Measurements from ENCODE around the gene COQ2.
"Not testable (repeated sequence)": the region's sequence is repeated elsewhere in the genome, so short reads cannot be mapped to it uniquely, and the experiment has no call there.

The COQ2 gene

DNA sequence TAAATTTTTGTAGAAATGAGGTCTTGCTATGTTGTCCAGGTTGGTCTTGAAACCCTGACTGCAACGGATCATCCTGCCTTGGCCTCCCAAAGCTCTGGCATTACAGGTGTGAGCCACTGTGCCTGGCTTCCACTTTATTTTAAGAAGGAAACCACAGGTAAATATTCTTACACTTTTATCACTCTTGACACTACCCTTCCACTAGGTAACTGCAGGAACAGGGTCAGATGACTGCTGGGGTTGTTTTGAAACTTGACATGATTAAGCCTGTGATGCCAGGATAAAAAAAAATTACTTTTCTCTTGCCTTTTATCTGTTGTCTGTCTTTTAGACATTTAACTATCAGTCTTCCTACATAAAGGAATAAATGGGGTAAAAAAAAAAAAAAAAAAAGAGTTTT, 43.5 kb downstream of the COQ2 start:
- no peak for DNase-seq

DNA sequence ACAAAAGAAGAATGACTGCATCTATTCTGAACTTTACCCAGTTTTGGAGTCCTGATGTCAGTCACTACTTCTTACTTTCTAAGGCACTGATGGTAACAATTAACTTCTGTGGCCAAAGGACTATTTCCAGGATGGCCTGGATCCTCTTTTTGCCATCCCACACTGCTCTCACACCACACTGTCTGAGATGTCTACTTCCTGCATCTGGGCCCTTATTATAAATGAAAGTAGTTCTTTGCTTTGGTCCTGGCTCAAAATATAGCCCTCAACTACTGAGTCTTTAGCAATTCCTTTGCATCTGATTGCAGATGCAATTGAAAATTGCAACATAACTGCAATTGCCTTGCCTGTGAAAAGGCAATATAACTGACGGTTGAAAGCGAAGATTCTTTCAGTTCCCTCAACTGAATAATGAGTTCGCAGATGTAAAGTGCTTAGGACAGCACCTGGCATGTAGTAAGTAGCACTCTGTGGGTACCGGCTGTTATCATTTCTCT, 44.2 kb downstream of the COQ2 start:
- no peak for DNase-seq

DNA sequence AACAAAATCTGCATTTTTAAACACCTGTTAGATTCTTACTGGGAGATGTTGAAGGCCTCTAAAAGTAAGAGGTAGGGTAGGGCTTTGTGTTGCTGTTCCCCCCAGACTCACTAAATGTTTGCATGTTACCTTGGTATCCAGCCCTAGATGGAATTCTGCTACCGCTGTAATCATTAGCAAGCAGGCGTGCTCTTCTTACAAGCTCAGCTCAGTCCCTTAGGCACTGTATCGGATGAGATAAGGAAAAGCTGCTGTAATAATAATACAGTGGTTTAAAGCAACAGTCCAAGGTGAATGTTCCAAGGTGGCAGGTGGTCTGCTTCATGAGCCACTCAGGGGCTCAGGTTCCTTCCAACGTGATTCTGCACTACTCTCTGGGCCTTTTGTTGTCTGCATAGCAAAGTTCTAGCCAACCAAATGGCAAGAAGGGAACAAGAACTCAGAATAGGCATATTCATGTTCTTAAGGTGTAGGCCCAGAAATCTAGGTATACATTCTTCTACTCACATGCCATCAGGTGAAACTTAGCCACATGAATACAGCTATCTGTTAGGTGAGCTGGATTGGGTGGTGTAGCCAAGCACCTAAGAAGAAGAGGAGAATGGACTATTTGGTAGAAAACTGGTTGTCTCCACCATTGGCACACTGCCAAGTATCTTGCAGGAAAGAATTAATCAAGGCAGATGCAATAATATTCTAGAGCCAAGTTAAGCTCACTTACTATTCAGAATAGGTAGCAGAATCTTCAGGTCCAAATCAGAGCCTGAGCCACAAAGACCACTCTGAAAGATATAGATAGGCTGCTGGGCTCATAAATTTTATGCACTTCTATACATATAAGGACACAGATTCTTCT, 46.0 kb downstream of the COQ2 start:
- no peak for DNase-seq

DNA sequence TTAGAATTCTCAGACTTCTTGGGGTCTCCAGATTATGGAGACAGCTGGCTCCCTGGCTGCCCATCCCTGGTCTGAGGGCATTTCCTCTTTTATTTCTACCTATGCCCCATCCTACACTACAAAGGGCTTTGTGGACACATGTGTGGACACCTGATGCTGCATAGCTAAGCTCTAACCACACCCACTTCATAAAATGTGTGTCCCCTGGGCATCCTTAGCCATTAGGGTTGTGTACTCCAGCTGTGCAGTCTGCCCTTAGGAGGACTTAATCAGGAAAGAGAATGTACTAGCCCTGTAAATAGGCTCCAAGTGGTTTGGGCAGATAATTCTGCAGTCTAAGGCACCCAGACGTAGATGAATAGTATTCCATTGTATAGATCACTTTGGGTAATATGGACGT, 47.0 kb downstream of the COQ2 start:
- DNase-seq: no peak

DNA sequence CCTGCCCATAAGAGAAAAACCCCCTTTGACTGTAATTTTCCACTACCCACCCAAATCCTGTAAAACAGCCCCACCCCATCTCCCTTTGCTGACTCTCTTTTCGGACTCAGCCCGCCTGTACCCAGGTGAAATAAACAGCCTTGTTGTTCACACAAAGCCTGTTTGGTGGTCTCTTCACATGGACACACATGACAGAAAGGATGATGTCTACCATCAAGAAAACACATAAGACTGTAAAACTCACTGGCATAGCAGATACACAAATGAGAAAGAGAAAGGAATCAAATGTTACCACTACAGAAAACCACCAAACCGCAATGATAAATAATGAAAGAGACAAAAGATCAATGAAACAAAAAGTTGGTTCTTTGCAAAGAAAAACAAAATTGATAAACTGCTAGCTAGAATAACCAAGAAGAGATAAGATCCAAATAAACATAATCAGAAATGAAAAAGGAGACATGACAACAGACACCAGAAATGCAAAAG, 48.9 kb downstream of the COQ2 start:
- DNase-seq: not testable (repeated sequence)

DNA sequence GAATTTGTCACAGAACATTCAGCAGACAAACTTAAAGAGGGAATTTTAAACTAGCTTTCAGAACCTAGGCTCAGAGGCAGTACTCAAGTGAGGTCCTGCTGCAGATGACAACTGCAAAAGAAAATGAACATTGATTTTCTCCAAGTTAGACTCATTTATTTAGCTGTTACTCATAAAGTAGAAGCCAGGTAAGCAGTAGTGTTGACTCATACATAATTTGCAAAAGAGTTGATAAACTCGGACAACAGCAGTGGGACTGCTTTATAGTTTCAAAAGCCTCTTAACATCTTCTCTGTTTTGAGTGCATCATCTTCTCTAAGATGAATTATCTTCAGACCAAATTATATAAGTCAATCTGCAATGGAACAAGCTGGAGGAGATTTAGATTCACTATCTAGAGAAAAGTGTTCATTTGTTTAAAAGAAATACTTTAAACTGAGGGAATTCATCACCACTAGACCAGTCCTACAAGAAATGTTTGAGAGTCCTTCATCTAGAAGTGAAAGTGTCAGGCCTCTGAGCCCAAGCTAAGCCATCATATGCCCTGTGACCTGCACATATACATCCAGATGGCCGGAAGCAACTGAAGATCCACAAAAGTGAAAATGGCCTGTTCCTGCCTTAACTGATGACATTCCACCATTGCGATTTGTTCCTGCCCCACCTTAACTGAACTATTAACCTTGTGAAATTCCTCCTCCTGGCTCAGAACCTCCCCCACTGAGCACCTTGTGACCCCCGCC, 49.5 kb downstream of the COQ2 start:
- no peak for DNase-seq

DNA sequence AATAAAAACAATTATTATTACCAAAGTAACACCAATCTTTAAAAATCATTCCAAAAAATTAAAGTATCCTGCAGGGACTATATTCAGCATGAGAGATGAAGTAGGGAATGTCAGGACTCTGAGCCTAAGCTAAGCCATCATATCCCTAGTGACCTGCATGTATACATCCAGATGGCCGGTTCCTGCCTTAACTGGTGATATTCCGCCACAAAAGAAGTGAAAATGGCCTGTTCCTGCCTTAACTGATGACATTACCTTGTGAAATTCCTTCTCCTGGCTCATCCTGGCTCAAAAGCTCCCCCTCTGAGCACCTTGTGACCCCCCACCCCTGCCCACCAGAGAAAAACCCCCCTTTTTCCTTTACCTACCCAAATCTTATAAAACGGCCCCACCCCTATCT, 50.2 kb downstream of the COQ2 start:
- not testable (repeated sequence) for DNase-seq

DNA sequence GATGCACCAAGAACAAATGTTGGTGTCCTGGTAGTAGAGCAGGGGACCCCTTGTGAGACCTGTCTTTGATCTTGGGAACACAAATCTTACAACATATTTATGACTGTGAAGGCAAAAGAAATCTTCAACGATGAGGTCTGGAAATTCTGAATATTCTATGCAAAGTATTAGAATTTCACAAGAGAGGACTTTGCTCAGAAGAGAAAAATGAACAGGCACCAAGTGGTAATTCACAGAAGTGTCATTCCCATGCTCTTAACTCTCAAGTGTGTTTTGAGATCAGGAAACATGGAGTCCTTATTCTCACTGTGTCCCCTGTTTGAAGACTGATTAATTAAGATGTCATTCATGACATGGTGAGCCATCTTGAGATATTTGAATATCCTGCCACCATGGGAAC, 52.5 kb downstream of the COQ2 start:
- DNase-seq: no peak

DNA sequence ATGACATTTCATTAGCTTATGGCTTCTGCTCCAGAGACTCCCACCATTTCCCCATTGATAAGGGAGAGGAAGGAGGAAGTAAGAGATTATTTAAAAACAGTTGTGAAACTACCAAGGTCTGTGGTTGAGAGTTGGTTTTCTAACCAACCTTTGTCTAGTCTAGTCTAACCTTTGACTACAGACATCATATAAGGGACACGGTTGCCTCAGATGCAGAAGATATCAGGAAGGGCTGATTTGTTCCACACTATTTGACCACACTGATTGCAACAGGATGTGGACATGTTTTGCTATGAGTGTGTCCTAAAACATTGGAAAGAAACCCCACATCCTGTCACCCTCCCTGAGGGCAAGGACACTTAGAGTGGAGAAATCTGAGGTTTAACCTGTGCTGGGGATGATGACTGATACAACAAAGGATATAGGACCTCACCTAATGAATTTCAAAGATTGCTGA, 53.0 kb downstream of the COQ2 start:
- DNase-seq: no peak

DNA sequence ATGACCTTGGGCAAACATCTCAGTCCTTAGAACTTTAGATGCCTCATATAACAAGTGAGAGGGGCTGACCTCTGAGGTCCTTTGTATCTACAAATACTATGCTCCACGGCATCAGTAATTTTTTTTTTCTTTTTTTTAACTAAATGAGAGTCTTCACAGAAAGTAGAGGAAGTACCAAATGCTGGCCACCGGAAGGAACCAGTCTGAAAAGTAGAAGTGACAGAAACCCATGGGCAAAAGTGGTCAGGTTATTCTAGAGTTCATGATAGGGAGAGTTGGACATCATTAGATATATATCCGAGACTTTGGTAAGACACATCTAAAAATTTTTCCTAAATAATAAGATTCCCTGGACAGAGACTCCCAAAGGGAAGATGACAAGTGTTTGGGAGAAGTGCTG, 53.7 kb downstream of the COQ2 start:
- DNase-seq: no peak

DNA sequence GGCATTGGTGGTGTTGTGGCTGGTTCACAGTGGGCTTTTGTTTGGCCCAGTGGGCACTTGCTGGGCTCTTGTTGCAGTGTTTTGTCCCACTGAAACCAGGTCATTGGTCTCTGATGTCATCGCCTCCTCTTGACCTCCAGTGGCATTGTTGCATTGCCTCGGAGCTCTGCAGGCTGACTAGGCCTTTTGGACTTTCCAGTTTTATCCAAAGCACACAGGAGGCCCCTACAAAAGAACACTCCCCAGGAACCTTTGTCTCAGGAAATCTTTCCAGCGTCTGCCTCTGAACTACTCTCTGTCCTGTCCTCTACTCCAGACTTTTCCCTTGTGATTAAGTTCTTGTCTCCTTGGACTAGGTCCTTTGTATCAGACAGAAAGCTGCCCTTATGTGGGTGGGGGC, 54.8 kb downstream of the COQ2 start:
- no peak for DNase-seq

DNA sequence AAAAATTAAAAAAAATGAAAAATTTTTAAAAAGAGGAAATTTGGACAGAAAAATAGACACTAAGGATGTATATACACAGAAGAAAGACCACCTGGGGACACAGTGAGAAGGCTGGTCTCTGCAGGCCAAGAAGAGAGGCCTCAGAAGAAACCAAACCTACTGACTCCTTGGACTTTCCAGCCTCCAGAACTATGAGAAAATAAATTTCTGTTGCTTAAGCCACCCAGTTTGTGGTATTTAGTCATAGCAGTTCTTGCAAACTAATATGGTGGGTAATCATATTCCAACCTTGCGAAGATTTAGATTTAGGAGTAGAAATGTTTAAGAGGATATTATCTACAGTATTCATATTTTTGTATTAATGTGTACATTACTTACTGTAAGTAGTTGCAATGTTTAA, 56.4 kb downstream of the COQ2 start:
- DNase-seq: no peak

DNA sequence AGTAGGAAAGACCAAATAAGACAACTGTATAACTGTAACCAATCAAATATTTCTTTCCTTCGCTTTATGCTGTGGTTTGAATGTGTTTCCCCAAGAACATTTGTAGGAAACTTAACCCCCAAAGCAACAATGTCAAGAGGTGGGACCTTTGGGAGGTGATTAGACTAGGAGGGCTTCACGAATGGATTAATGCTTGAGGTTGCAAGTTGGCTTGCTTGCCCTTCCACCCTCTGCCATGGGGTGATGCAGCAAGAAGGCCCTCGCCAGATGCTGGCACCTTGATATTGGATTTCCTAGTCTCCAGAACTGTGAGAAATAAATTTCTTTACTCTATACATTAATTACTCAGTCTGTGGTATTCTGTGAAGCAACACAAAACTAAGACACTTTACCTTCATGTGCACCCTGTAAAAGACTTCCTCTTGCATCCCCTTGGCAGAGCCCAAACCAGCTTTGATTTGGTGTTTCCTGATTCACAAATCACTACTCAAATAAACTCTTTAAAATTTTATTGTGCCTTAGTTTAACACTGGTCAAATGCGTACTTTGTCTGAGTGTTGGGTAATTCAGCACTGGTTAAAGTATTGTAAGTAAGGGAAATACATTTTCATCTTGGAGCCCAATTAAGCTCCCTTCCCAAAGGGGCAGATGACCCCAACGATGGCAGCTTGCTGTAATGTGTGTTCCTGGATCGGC, 59.9 kb downstream of the COQ2 start:
- no peak for DNase-seq

DNA sequence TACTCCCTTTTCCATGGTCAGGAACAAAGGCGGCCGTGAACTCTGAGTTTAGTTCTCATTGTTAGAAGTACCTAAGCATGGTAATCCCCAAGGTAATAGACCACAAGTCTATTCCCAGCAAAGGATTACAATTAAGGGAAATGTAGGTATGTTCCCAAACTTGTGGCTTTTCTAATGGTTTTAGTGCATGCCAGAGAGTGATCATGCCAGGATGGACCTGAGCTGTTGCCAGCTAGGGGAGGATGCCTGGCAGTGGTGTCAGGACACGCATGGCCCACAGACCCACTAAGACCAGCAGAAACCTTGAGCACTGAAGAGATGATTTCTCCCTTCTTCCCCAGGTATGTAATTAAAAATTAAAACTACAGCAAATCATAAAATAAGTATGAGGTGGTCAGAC, 60.8 kb downstream of the COQ2 start:
- DNase-seq: no peak

DNA sequence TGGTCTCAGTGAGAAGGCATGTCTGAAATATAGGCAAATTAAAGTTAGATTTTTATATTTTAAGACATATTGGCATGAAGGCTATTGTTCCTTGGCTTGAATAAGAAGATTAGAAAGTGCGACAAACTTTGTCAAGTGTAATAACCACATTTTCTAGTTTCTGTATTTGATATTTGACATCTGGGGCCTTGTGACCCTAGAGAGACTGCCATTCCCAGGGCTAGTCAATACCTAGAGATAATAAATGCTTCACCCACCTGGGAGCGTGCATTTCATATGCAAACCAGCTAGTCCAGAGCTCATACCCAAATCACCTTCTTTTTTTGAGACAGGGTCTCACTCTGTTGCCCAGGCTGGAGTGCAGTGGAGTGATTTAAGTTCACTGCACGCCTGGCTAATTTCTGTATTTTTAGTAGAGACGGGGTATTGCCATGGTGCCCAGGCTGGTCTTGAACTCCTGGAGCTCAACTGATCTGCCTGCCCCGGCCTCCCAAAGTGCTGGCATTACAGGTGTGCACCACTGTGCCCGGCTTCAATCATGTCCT, 62.6 kb downstream of the COQ2 start:
- DNase-seq: no peak

DNA sequence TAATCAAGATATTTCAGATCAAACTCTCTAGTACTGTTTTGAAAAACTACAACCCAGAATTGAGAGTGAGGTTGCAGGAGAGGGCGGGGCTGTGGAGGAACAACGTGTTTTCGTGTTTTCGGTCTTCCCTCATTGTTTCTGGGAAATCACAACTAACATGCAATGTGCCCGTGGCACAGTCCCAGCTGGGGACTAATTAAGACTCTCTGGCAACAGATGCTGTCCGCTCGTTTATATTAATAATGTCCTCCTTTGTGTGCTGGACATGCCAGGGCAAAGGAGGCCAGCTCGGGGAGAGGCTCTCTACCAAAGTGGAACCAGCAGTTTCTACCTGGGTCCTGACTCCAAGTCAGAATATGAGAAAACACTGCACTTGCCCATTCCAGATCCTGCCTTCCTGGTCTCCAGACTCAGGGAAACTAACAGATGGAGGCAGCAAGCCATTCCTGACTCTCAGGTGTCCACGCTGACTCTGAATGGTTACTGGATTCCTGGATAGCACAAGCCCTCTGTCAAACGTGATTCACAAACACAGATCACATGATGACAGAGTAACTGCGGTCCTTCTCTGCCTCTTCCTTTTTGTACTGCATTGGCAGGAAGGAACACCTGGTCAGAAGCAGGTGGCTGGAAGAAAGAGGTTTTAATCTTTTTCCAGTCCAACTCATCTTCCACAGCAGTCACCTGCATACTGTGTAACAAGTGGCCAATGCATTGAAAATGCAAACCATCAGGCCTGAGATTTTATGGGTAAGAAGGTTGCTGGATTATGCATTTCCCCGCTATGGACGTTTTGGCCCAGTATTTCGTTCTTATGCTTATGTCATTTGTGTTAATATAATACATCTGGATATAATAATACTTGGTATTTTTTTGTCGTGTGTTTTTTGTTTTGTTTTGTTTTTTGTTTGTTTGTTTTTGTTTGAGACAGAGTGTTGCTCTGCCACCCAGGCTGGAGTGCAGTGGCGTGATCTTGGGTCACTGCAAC, 65.0 kb downstream of the COQ2 start:
- peak; percentile 61 for DNase-seq

DNA sequence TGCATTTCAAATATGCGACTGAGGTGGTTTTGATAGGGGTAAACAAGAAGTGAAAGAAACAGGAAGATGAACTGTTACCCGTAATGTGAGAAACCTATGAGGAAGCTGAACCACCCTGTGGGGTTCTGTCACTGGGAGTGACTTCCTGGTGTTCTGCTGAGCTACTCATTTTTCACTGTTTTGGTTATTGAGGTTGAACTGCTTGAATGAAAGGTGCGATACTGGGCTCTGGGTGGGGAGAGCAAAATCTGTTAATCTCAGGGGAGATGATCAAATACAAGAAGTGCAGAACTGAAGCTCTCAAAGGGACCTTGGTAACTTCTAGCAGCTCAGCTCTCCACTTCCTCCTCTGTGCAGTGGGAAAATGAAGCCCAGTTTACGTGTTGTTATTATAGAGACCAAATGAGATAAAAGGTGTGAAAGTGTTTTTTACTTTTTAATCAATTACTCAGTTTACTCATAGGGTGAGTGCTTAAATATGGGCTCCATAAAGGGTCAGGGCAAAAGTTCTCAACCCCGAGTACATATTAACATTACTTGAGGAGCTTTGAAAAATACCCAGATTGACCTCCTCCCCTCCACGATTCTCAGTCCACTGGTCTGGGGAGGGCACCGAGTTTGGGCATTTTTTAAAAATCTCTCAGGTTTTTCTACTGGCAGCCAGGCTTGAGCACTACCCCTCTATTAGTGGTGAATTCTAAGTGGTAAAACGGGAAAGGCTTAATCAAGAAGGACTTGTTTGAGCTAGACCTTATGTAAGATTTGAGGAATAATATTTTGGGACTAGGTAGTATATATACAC, 66.7 kb downstream of the COQ2 start:
- no peak for DNase-seq

DNA sequence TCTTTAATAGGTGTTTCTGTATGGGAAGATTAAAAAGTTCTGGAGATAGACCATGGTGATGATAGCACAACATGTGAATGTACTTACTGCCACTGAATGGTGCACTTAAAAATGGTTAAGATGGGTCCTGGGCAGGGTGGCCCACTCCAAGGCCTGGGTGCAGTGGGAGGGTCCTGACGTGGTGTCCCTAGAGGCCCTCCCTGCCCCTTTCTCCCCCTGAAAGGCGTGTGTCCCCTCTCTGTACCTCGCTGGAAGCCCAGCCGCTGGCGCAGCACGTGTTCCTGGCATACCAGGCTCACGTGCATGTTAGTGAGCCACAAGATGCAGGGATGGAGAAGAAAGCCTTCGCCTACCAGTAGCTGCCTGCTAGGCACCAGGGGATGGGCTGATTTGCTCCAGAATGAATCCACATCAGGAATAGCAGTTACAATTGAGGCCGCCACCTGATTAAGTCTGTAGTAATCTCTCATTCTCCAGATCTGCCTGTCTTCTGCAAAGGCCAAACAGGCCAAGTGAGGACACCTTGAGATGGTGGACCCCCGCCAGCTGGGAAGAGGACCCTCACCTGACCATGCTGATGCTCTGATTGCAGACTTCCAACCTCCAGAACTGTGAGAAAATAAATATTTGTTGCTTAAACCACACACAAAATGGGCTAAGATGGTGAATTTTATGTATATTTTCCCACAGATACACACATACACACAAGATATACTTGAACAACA, 67.5 kb downstream of the COQ2 start:
- no peak for DNase-seq

DNA sequence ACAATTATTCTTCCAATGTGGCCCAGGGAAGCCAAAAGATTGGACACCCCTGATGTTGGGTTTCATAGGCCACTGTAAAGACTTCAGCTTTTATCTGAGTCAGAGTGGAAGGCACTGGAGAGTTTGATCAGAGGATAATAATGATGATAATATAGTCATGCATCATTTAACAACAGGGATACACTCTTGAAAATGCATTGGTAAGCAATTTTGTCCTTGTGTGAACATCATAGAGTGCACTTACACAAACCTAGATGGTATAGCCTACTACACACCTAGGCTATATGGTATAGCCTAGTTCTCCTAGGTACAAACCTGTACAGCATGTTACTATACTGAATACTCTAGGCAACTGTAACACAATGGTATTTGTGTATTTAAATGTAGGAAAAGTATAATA, 70.5 kb downstream of the COQ2 start:
- DNase-seq: no peak

All from stimulated activated CD4-positive, alpha-beta T cell treated with anti-CD3 and anti-CD28 coated beads, Interleukin-12 subunit alpha, Interleukin-12 subunit beta, amount 100 ng/mL, for 4 hours (primary cell).